HT1080 (cell line): Measurements from ENCODE around the gene TRIM54. TPM values are rescaled to one million over a fixed set of nuclear protein-coding genes. Genes with fewer than 3 reads are reported as not detected.
"Not testable (repeated sequence)": the region's sequence is repeated elsewhere in the genome, so short reads cannot be mapped to it uniquely, and the experiment has no call there.

Source experiments
- DNase-seq: peaks from one replicate; pipeline ENCODE4 v3.0.0-alpha.2; 2015; ENCODE audit warnings: low read depth
- total RNA-seq: library from RNA; depleted of rRNA; stranded (reverse); fragments of >200 nt; shearing (Covaris generic); gene quantifications from 2 replicates; pipeline ENCODE4 v1.2.3, GENCODE V29; 2014

TRIM54 gene
- total RNA-seq, 1 experiment from 2014 or later: 1.2 TPM

DNA sequence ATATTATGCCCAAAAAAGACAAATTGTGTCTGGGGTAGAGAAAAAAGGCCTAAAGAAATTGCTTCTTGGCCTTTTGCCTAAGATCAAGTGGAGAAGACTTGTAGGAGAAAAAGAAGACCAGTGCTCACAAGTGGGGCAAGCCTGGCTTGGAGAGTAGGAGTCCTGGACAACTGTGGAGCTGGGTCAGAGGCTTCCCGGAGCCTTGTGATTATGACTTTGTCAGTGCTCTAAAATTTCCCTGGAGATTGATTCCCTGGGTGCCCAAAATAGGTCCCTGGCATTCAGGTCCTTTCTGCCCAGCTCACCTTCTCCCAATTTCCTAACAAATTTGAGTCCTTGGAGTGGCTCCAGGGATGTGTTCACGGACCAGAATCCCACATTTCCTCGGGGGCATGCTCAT is 787 bp upstream of the TRIM54 start:
- DNase-seq: no peak

DNA sequence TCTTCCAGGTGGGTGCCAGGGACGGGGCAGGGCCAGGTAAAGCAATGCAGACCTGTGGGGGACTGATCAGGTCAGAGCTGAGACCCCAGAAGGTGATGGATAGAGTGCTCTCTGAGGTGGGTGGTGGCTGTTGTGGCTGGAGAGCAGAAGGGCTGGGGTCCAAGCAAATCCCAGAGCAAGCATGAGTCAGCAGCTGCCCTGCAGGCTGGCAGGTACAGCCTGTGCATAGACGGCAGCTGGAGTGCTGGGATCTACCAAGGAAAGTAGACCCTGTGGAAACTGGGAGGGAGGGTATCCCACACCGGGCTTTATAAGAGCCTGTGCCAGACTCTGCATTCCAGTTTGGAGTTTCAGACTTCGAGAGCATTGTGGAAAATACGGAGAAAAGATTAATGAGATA is 663 bp downstream of the TRIM54 start:
- DNase-seq: no peak

DNA sequence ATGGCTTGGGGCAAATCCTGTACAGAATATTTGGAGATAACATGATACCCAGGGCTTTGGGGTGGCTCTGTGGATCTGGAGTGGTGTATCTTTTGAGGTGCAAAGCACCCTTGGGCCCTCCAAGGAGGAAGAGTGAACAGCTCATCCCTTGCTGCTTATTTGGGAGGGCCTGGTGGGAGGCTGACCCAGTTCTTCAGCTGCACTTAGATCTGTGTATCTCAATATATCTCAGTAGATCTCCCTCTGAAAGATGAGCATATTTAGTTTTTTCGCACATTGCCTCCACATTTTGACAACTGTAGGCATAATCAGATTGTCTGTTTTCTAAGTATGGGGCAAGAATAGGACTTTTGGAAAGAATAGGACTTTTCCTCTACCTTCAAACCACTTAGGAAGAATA is 2.8 kb downstream of the TRIM54 start:
- no peak for DNase-seq

DNA sequence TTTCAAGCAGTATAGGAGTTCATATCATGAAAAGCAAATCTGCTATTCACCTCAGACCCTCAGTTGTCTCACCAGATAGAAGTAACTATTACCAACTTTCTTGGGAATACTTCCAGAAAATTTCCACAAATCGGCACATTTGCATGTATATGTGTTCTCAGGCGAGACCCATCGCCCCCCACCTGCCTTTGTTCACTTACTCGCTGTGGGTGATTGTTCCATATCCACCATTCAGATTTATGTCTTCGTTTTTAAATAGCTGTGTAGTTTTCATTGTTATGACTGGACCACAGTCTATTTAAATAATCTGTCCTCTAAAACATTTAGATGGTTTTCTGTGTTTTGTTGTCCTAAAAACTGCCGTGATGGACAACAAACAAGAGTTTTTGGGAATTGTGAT is 3.3 kb downstream of the TRIM54 start:
- DNase-seq: no peak

DNA sequence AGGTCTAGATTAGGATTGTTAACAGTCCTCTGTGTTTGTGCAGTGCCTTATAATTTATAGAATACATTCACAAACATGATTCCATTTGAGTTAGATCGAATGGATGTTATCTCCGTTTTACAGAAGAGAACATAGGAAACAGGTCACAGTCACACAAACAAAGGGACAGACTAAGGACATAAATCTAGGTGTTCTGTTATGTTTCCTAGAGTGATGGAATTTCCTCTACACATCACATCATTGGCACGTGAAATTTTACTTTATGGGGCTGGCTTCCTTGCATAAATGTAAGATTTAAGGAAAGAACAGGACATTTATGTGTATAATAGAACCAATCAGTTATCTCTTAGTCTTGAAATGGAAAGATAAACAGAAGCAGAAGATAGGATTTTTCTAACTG is 6.4 kb downstream of the TRIM54 start:
- no peak for DNase-seq

DNA sequence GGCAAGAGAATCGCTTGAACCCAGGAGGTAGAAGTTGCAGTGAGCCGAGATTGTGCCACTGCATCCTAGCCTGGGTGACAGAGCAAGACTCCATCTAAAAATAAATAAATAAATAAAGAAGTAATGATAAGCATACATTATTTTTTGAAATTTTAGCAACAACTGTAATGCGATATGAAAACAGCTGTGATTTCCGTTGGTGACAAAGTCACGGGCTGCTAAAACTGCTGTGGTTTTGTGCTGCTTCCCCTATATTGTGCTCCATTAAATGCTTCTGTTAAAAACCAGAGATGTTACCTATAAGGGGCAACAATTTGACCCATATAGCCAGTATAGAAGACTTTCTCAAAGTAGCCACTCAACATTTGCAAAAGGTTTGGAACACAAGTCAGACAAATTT is 8.3 kb downstream of the TRIM54 start:
- no peak for DNase-seq

DNA sequence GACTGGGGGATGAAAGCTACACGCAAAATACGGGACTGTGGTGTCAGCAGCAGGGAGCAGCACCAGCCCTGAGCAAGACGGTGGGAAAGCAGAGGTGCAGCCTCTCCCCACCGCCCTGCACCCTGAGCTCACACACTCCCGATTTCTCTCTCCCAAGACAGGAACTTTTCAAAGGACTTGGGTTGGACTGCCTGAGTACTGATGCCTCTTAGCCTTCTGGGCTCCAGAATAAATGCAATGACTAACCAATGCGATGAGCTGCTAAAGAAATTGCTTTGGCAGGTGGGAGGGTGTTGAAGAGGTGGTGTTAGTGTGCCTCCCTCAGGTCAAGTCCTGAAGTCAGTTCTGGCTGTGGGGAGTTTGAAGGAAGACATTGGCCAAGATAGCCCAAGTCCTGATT is 9.6 kb downstream of the TRIM54 start:
- peak; percentile 41 for DNase-seq

DNA sequence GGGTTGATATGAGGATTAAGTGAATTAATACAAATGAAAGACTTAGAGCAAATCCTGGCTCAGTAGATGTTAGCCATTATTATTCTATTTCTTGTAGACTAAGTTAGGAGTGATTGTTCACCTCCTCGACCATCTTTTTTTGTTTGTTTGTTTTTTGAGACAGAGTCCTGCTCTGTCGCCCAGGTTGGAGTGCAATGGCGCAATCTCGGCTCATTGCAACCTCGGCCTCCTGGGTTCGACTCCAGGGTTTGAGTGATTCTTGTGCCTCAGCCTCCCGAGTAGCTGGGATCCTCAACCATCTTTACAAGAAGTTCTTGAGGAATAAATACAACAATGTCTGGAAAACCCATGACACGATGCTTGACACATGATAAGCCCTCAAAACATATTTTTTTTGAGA is 12.7 kb downstream of the TRIM54 start:
- DNase-seq: no peak

DNA sequence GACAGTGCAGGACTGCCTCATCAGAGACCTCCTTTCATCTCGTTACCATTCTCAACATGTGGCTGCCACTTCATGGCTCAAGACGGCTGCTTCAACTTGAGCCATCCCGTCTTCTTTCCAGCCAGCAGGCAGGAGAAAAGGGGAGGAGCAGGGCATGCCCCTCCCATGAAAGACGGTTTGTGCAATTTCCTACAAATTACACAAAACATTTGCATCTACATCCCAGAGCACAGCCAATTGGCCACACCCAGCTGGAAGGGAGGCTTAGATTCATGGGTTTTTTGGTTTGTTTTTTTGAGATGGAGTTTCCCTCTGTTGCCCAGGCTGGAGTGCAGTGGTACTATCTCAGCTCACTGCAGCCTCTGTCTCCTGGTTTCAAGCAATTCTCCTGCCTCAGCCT is 14.3 kb downstream of the TRIM54 start:
- DNase-seq: no peak

DNA sequence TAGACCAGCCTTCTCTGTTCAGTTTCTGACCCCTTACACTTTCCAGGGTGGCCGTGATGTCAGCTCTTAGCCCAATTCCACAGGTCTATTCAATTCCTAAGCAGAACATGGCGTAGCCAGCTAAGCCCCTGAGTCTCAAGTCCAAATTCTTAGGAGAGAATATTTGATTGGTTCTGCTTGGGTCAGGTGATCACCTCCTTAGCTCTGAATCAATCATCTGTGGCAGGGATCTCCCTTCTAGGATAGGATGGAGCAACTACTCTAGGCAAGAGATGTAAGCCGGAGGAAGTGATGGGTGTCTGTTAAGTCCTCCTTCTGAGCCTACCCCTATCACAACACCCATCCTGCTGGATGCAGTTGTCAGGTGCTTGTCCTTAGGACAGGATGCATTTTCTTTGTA is 15.0 kb downstream of the TRIM54 start:
- DNase-seq: no peak

DNA sequence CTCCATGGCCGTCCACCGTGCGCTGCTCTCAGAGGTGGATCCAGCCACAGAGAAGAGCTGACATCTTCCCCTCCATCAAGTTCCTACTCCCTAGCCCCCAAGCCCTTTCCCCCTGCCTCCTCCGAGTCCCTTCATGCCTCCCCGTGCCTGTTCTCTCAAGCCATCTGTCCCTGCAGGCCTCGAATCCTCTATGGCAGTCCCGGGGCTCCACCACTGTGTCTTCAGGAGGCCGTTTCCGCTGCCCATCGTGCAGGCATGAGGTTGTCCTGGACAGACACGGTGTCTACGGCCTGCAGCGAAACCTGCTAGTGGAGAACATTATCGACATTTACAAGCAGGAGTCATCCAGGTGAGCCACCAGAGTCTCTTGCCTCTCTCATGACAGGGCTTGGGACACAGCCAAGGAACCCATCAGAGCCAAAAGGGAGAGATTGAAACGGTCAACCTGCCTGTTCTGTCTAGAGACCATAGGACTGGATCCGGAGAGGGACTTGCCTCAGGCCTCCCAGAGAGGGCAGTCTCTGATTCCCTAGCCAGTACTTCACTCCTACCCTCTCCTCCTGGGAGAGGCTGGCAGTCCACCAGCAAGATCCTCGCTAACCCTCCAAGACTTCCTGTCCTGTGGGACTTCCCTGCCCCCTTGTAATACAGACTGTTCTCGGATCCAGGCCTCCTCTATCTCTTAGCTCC is 16.3 kb downstream of the TRIM54 start:
- peak; percentile 56 for DNase-seq

DNA sequence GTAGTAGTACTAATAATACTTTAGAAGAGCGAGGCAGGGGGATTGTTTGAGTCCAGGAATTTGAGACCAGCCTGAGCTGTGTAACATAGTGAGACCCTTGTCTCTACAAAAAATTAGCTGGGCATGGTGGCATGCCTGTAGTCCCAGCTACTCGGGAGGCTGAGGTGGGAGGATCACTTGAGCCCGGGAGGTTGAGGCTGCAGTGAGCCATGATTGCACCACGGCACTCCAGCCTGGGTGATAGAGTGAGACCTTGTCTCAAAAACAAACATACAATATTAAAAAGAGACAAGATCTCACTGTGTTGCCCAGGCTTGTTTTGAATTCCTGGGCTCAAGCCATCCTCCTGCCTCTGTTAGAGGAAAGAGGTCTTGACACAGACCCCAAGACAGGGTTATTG is 18.4 kb downstream of the TRIM54 start:
- DNase-seq: not testable (repeated sequence)

DNA sequence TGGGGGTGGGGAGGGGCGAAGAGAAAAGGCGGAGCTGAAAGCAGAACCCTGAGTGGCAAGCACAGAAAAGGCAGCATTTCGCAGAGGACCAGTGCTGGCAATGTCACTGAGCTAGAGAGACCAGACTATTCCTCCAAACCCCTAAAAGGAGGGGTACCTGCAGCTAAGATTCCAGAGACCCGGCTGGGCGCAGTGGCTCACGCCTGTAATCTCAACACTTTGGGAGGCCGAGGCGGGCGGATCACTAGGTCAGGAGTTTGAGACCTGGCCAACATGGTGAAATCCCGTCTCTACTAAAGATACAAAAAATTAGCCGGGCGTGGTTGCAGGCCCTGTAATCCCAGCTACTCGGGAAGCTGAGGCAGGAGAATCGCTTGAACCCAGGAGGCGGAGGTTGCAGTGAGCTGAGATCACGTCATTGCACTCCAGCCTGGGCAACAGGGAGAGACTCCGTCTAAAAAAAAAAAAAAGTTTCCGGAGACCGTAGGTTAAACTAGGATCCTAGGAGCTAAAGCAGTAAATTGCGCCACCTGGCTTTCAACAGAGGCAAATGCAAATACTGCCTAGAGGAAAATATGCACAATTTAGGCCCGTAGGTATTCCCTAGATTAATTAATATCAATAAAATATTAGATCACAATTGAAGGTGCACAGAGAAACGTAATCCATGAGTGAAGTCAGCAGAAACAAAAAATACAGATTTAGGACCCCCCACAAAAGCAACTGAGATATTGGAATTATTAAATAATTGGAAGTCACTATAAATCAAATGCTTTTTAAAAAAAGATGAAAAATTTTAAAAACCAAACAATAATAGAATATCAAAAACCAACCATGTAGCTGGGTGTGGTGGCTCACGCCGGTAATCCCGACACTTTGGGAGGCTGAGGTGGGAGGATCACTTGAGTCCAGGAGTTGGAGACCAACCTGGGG is 21.1 kb downstream of the TRIM54 start:
- peak; percentile 73 for DNase-seq

DNA sequence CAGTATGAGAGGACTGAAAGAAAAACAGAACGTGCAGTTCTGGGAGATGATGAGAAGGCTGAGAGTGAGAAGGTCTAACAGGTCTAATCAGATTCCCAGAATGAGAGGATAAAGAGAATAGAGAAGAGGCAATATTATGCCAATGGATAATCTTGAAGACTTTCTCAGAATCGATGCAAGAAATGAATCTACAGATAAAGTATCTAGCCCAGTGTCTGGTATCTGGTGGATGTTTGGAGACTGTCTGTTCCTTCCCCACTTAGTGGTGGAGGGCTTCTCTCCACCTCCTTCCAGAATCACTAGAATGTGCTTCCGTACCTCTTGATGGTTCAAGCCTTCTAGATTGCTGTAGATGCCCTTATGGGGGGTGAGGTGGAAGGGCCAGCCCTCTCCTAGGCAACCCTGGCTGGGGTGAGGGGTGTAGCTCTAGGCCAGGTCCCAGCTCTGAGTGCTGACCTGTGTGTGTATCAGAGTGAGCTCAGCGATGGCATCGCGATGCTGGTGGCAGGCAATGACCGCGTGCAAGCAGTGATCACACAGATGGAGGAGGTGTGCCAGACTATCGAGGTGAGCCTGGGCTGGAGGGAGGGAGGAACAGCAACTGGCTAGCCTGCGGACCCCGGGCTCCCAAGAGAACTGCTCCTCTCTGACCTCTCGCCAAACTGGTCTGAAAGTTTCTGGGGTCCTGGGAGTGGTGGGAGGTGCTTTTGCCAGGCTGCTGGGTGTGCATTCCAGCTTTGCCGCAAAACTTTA is 22.4 kb downstream of the TRIM54 start:
- DNase-seq: no peak

DNA sequence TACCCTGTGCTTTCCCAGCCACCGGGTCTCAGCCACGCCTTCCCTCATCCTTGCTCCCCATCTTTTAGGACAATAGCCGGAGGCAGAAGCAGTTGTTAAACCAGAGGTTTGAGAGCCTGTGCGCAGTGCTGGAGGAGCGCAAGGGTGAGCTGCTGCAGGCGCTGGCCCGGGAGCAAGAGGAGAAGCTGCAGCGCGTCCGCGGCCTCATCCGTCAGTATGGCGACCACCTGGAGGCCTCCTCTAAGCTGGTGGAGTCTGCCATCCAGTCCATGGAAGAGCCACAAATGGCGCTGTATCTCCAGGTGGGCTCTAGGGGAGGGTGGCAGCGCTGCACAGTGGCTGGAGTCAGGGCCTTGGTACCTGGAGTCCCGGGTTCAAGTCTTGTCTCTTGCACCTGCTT is 23.3 kb downstream of the TRIM54 start:
- no peak for DNase-seq

DNA sequence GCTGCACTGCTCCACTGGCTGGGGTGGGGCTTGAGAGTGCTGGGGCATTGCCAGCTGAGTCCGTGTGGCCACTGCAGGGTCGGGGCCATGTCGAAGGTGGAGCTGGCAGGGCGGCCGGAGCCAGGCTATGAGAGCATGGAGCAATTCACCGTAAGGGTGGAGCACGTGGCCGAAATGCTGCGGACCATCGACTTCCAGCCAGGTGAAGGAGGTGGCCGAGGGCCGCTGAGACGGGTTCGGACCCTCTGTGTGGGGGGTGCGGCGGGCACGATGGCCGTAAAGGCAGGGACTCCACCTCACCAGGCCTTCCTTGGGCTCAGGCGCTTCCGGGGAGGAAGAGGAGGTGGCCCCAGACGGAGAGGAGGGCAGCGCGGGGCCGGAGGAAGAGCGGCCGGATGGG is 23.9 kb downstream of the TRIM54 start:
- no peak for DNase-seq

DNA sequence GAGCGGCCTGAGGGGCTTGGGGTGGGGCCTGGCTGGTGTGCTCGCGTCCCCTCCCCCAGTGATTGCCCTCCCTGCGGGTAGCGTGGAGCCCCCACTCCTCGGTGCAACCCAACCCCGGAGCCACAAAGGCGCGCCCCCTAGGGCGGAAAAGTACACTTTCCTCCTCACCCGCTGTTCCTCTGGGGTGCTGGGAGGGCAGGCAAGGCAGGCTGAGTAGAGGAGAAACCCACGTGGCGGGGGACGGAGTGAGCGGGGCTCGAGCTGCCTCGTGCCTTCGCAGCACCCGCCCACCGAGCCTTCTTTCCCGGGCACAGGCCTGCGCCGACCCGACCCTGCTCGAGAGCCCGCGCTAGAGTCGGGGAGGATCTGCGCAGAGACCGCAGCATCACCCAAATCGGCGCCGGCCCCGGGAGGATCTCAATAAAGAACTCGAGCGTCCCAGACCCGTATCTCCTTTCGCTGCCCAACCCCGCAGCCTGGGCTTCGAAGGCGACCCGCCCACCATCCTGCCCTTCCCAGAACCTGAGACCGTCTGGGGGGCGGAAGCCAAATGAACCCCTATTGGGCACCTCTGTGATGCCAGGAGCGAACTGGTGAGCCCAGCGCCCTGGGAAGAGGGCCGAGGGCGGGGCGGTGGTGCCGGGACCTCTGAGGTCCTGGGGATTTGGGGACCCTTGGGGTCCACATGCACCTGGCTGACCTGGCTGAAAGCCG is 24.5 kb downstream of the TRIM54 start:
- DNase-seq: no peak

DNA sequence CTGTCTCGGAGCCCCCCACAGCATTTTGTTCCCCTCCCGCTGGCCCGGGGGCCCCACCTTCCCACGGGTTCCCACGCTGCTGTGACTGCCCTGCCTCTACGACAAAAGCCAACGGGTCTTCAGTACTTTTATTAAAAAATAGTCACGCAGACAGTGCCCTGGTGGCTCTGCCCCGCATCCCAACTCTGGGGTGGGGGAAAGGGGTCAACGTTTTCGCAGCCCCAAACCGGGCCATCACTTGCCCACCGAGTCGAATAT is 25.0 kb downstream of the TRIM54 start:
- no peak for DNase-seq

DNA sequence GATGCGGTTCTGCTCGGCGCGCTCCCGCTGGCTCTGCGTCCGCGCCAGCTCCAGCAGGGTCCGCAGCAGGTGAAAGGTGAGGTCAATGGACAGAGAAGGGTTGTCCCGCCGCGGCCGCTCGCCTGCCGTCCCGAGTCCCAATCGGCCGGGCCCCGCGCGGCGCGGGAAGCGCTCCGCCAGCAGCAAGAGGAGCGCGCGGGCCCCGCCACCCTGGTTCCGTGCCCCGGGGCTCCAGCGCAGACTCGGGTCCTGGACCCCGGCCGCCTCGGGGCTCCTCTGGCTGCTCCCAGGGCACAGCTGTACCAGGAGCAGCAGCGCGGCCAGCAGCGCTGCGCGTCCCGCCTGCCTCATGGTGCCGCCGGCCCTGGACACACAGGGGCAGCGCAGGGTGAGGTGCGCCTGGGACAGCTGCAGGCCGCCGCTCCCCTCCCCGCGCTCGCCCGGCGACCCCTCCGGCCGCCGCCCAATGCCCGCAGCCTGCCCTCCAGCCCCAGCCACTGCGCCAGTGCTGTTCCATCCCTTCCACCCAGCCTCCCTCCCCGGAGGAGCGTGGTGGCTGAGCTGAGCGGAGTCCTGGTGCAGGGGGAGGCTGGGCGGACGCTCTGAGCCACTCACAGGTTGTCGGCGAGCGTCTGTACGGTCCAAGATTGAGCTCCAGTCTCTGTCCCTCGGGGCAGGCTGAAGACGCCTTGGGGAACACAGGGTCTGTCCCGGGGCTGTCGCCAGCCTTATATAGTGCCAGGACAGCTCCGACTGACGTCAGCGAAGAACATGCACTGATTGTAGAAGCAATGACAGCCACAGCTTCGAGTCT is 25.5 kb downstream of the TRIM54 start:
- DNase-seq: no peak

DNA sequence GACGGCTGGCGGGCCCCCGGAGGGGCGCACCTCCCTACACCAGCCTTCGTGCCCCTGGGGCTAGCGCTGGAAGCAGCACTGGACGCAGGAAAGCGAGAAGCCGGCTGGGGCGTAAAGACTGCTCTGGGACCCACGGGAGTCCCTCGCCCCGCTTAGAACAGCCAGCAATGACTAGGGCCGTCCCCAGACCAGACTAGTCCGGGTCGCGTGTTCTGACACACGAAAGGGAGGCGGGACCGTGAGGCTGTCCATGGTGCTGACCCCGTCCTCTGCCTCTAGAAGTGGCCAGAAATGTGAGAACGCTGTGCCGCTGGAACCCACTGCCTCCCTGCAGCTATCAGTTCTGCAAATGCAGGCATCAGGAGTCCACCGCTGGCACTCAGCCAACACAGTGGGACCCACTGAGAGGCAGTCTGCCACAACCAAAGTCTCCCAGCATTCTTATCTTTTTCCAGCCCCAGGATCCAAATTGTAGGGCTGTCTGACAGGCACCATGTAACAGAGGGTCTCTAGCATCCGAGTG is 26.2 kb downstream of the TRIM54 start, which contains the start of gene UCN:
Gene UCN, minus strand, starts transcription at position 87 of the 523 bp plus-strand sequence. CDS start 550 bp downstream, outside the sequence.
- DNase-seq: no peak
